Kidney epithelial cell (primary cell): Measurements from ENCODE around the gene ANKRD12. TPM values are rescaled to one million over a fixed set of nuclear protein-coding genes. Genes with fewer than 3 reads are reported as not detected.
"Not testable (repeated sequence)": the region's sequence is repeated elsewhere in the genome, so short reads cannot be mapped to it uniquely, and the experiment has no call there.

Source experiments
- DNase-seq: peaks from one replicate; pipeline ENCODE4 v3.0.0-alpha.2; 2010; ENCODE audit warnings: low read depth
- H3K27me3 ChIP-seq: 2 replicates; pipeline ENCODE4 v1.6.0; 2011; ENCODE audit warnings: low read length; ENCODE audit not compliant: control insufficient read depth, insufficient read depth
- H3K36me3 ChIP-seq: 2 replicates; pipeline ENCODE4 v1.5.1; 2011; ENCODE audit warnings: low read length; ENCODE audit not compliant: control insufficient read depth, insufficient read depth
- H3K4me3 ChIP-seq: 2 replicates; pipeline ENCODE4 v1.5.1; 2011; ENCODE audit warnings: low read depth, mild to moderate bottlenecking, control low read depth, low read length
- CTCF ChIP-seq: IDR thresholded peaks from 2 replicates; pipeline ENCODE4 v1.5.1; 2011; ENCODE audit warnings: mild to moderate bottlenecking, moderate library complexity, low read length, control low read depth, inconsistent platforms; ENCODE audit not compliant: insufficient read depth, poor library complexity, severe bottlenecking
- total RNA-seq: library from RNA; depleted of rRNA; stranded (reverse); fragments of >200 nt; gene quantifications from 2 replicates; pipeline ENCODE4 v1.2.3, GENCODE V29; 2015

Gene ANKRD12
- total RNA-seq, 1 donor from 2014 or later: 11.2 TPM

GRCh38 chr18:9092665-9093064 lies 43.9 kb upstream of the ANKRD12 start:
- no peak for DNase-seq
- TF ChIP-seq CTCF: no peak
- H3K36me3 ChIP-seq: no peaks in the 10 kb centered on the region
- H3K27me3 ChIP-seq: no peaks in the 10 kb centered on the region
- no peak overlapping the region for H3K4me3 ChIP-seq

GRCh38 chr18:9093109-9093508 lies 43.5 kb upstream of the ANKRD12 start:
- not testable (repeated sequence) for DNase-seq, H3K27me3 ChIP-seq, H3K4me3 ChIP-seq, H3K36me3 ChIP-seq

GRCh38 chr18:9094307-9095226 lies 42.0 kb upstream of the ANKRD12 start:
- no peak overlapping the region for H3K4me3 ChIP-seq
- H3K27me3 ChIP-seq: no peaks in the 10 kb centered on the region
- peak; percentile 23 for DNase-seq
- H3K36me3 ChIP-seq: no peaks in the 10 kb centered on the region
- no peak for TF ChIP-seq CTCF

- Histone ChIP-seq H3K36me3 (no peaks in the 10 kb centered on the region), H3K4me3 (no peak overlapping the region), H3K27me3 (no peaks in the 10 kb centered on the region)
- DNase-seq: no peak
- TF ChIP-seq CTCF: no peak
Observed at GRCh38 chr18:9095297-9096006, 41.1 kb upstream of the ANKRD12 start.

GRCh38 chr18:9096007-9096371 lies 40.6 kb upstream of the ANKRD12 start:
- DNase-seq: no peak
- H3K36me3 ChIP-seq: no peaks in the 10 kb centered on the region
- TF ChIP-seq CTCF: no peak
- no peaks in the 10 kb centered on the region for H3K27me3 ChIP-seq
- no peak overlapping the region for H3K4me3 ChIP-seq

- Histone ChIP-seq H3K36me3 (no peaks in the 10 kb centered on the region), H3K27me3 (no peaks in the 10 kb centered on the region), H3K4me3 (no peak overlapping the region)
- no peak for DNase-seq
- TF ChIP-seq CTCF: no peak
Observed at GRCh38 chr18:9096685-9097084, 39.9 kb upstream of the ANKRD12 start.
